ENCODE data around the gene KCTD17. TPM values are rescaled to one million over a fixed set of nuclear protein-coding genes. Genes with fewer than 3 reads are reported as not detected.

KCTD17 gene
- polyA plus RNA-seq, 3 donors, result 26.0 to 34.5 (median 32.8) TPM

- no peak for DNase-seq
Measured at GRCh38 chr22:37075822-37076433, 24.4 kb downstream of the KCTD17 start.

GRCh38 chr22:37077802-37078448 is 26.4 kb downstream of the KCTD17 start:
- DNase-seq, result peak; percentile 49

GRCh38 chr22:37079158-37079557 is 27.6 kb downstream of the KCTD17 start:
- no peak for DNase-seq

- DNase-seq, result peak; percentile 29
Measured at GRCh38 chr22:37079668-37080171, 28.2 kb downstream of the KCTD17 start.

GRCh38 chr22:37080438-37080837 is 28.9 kb downstream of the KCTD17 start:
- DNase-seq, result no peak

GRCh38 chr22:37080838-37081237 is 29.3 kb downstream of the KCTD17 start:
- DNase-seq, result no peak

- no peak for DNase-seq
Measured at GRCh38 chr22:37082251-37082873, 30.8 kb downstream of the KCTD17 start.

- no peak for DNase-seq
Measured at GRCh38 chr22:37083914-37084313, 32.4 kb downstream of the KCTD17 start.

GRCh38 chr22:37084385-37084784 is 32.8 kb downstream of the KCTD17 start:
- DNase-seq, result no peak

- no peak for DNase-seq
Measured at GRCh38 chr22:37086184-37086583, 34.6 kb downstream of the KCTD17 start.

- DNase-seq, result no peak
Measured at GRCh38 chr22:37088108-37088605, 36.6 kb downstream of the KCTD17 start.

GRCh38 chr22:37088750-37089408 is 37.3 kb downstream of the KCTD17 start:
- no peak for DNase-seq

GRCh38 chr22:37089434-37089833 is 37.9 kb downstream of the KCTD17 start:
- DNase-seq, result no peak

- DNase-seq, result no peak
Measured at GRCh38 chr22:37090920-37091695, 39.6 kb downstream of the KCTD17 start.

- no peak for DNase-seq
Measured at GRCh38 chr22:37091994-37092393, 40.5 kb downstream of the KCTD17 start.

GRCh38 chr22:37092997-37093396 is 41.5 kb downstream of the KCTD17 start:
- DNase-seq, result no peak

- DNase-seq, result no peak
Measured at GRCh38 chr22:37094239-37094638, 42.7 kb downstream of the KCTD17 start.

GRCh38 chr22:37095113-37095512 is 43.6 kb downstream of the KCTD17 start:
- no peak for DNase-seq

GRCh38 chr22:37097346-37097745 is 45.8 kb downstream of the KCTD17 start:
- DNase-seq, result no peak

GRCh38 chr22:37098976-37099591 is 47.5 kb downstream of the KCTD17 start:
- no peak for DNase-seq

- no peak for DNase-seq
Measured at GRCh38 chr22:37100589-37101127, 49.1 kb downstream of the KCTD17 start.

Measured in renal pelvis (tissue), 4 donors.